ENCODE data around the gene HLA-DQB2.

GRCh38 chr6:32718879-32719278, 44.5 kb downstream of the HLA-DQB2 start:
- TF ChIP-seq CTCF (IDR thresholded peaks at IDR 0.05; ENCODE audit: extremely low read depth in 1 of 2, insufficient read depth in 1 of 2, low read depth in 1 of 2, low read length in 2 of 2) = no peak
- no peak for TF ChIP-seq EZH2 (IDR thresholded peaks at IDR 0.05; ENCODE audit: borderline replicate concordance, low read depth, low read length, severe bottlenecking)
